ENCODE measurements around the gene NFKBIA.
"Not testable (repeated sequence)": the region's sequence is repeated elsewhere in the genome, so short reads cannot be mapped to it uniquely, and the experiment has no call there.

Gene NFKBIA

GRCh38 chr14:35408026-35408425 is 3.5 kb upstream of the NFKBIA start:
- no peak for DNase-seq (ENCODE audit: low read depth)

- no peak for DNase-seq (ENCODE audit: low read depth)
These were observed 2.7 kb upstream of the NFKBIA start for GRCh38 chr14:35407306-35407630.

- no peak for DNase-seq (ENCODE audit: low read depth)
These were observed 2.2 kb upstream of the NFKBIA start for GRCh38 chr14:35406506-35407305.

- DNase-seq (ENCODE audit: low read depth), result no peak
These were observed 1.5 kb upstream of the NFKBIA start for GRCh38 chr14:35406090-35406489.

- no peak for DNase-seq (ENCODE audit: low read depth)
These were observed 901 bp upstream of the NFKBIA start for GRCh38 chr14:35405304-35405996.

GRCh38 chr14:35403603-35404448 is 723 bp downstream of the NFKBIA start:
- no peak for DNase-seq (ENCODE audit: low read depth)

GRCh38 chr14:35403114-35403602 is 1.4 kb downstream of the NFKBIA start:
- no peak for DNase-seq (ENCODE audit: low read depth)

- no peak for DNase-seq (ENCODE audit: low read depth)
These were observed 2.0 kb downstream of the NFKBIA start for GRCh38 chr14:35402323-35403113.

- no peak for DNase-seq (ENCODE audit: low read depth)
These were observed 2.9 kb downstream of the NFKBIA start for GRCh38 chr14:35401422-35402265.

GRCh38 chr14:35400648-35401421 is 3.7 kb downstream of the NFKBIA start:
- no peak for DNase-seq (ENCODE audit: low read depth)

GRCh38 chr14:35399083-35399937 is 5.2 kb downstream of the NFKBIA start:
- no peak for DNase-seq (ENCODE audit: low read depth)

GRCh38 chr14:35398071-35398584 is 6.4 kb downstream of the NFKBIA start:
- DNase-seq (ENCODE audit: low read depth), result no peak

- DNase-seq (ENCODE audit: low read depth), result not testable (repeated sequence)
These were observed 7.9 kb downstream of the NFKBIA start for GRCh38 chr14:35396610-35397009.

GRCh38 chr14:35395283-35395682 is 9.3 kb downstream of the NFKBIA start:
- no peak for DNase-seq (ENCODE audit: low read depth)

- no peak for DNase-seq (ENCODE audit: low read depth)
These were observed 10.1 kb downstream of the NFKBIA start for GRCh38 chr14:35394326-35395013.

- DNase-seq (ENCODE audit: low read depth), result no peak
These were observed 10.7 kb downstream of the NFKBIA start for GRCh38 chr14:35393826-35394225.

GRCh38 chr14:35392103-35392502 is 12.4 kb downstream of the NFKBIA start:
- no peak for DNase-seq (ENCODE audit: low read depth)

- no peak for DNase-seq (ENCODE audit: low read depth)
These were observed 13.2 kb downstream of the NFKBIA start for GRCh38 chr14:35391388-35391710.
